ENCODE measurements around the gene GNAT3. TPM values are rescaled to one million over a fixed set of nuclear protein-coding genes. Genes with fewer than 3 reads are reported as not detected.

GNAT3 gene
- total RNA-seq, 1 donor from 2014 or later: not detected

GRCh38 chr7:80411621-80412020, 100.2 kb downstream of the GNAT3 start:
- H3K27me3 ChIP-seq (ENCODE audit: insufficient read depth, low read length): no peaks in the 10 kb centered on the region
- no peak for FAIRE-seq

GRCh38 chr7:80410081-80410480, 101.8 kb downstream of the GNAT3 start:
- H4K20me1 ChIP-seq (ENCODE audit: insufficient read depth, low read length): no peaks in the 10 kb centered on the region
- no peak overlapping the region for H2AFZ ChIP-seq (ENCODE audit: low read depth, low read length)
- H3K9me3 ChIP-seq (ENCODE audit: insufficient read depth, low read depth, low read length): no peaks in the 10 kb centered on the region
- Mint-ChIP-seq H3K27ac (ENCODE audit: unreplicated experiment) (no peak overlapping the region), H3K27me3 (ENCODE audit: low read depth, unreplicated experiment) (no peaks in the 10 kb centered on the region), H3K4me3 (ENCODE audit: unreplicated experiment) (no peak overlapping the region), H3K36me3 (ENCODE audit: low read depth, unreplicated experiment) (no peaks in the 10 kb centered on the region), H3K9me3 (ENCODE audit: unreplicated experiment) (no peaks in the 10 kb centered on the region), H3K4me1 (ENCODE audit: low read depth, unreplicated experiment) (peaks cover 9% of the 10 kb centered on the region)
- no peaks in the 10 kb centered on the region for H3K36me3 ChIP-seq (ENCODE audit: insufficient read depth, low read length)
- DNase-seq (ENCODE audit: low read depth) (peak; percentile 37), FAIRE-seq (no peak)
- H3K4me1 ChIP-seq (ENCODE audit: insufficient read depth, low read length): no peaks in the 10 kb centered on the region
- TF ChIP-seq EZH2 (IDR thresholded peaks at IDR 0.05; ENCODE audit: insufficient read depth, low read length) (no peak), CTCF (IDR thresholded peaks at IDR 0.05; ENCODE audit: insufficient read depth, low read depth, low read length) (no peak)
- H3K79me2 ChIP-seq (ENCODE audit: insufficient read depth, low read length): no peaks in the 10 kb centered on the region
- H3K4me2 ChIP-seq (ENCODE audit: low read length): no peak overlapping the region
- H3K27me3 ChIP-seq (ENCODE audit: insufficient read depth, low read length): no peaks in the 10 kb centered on the region
- no peak overlapping the region for H3K9ac ChIP-seq (ENCODE audit: low read length)
- no peak overlapping the region for H3K27ac ChIP-seq (ENCODE audit: low read depth, low read length)
- H3K4me3 ChIP-seq (ENCODE audit: insufficient read depth, low read depth, low read length): no peak overlapping the region

More at GRCh38 chr7:80411621-80412020, 100.2 kb downstream of the GNAT3 start:
- Mint-ChIP-seq H3K4me3 (ENCODE audit: unreplicated experiment) (no peak overlapping the region), H3K27me3 (ENCODE audit: low read depth, unreplicated experiment) (no peaks in the 10 kb centered on the region), H3K9me3 (ENCODE audit: unreplicated experiment) (no peaks in the 10 kb centered on the region), H3K4me1 (ENCODE audit: low read depth, unreplicated experiment) (peaks cover 9% of the 10 kb centered on the region), H3K27ac (ENCODE audit: unreplicated experiment) (no peak overlapping the region), H3K36me3 (ENCODE audit: low read depth, unreplicated experiment) (no peaks in the 10 kb centered on the region)
- no peak overlapping the region for H3K4me3 ChIP-seq (ENCODE audit: insufficient read depth, low read depth, low read length)
- no peak overlapping the region for H3K4me2 ChIP-seq (ENCODE audit: low read length)
- DNase-seq (ENCODE audit: low read depth): no peak
- no peaks in the 10 kb centered on the region for H3K79me2 ChIP-seq (ENCODE audit: insufficient read depth, low read length)
- H2AFZ ChIP-seq (ENCODE audit: low read depth, low read length): no peak overlapping the region
- H3K27ac ChIP-seq (ENCODE audit: low read depth, low read length): no peak overlapping the region
- H3K36me3 ChIP-seq (ENCODE audit: insufficient read depth, low read length): no peaks in the 10 kb centered on the region
- TF ChIP-seq CTCF (IDR thresholded peaks at IDR 0.05; ENCODE audit: insufficient read depth, low read depth, low read length): no peak
- no peaks in the 10 kb centered on the region for H4K20me1 ChIP-seq (ENCODE audit: insufficient read depth, low read length)
- H3K9me3 ChIP-seq (ENCODE audit: insufficient read depth, low read depth, low read length): no peaks in the 10 kb centered on the region
- H3K4me1 ChIP-seq (ENCODE audit: insufficient read depth, low read length): no peaks in the 10 kb centered on the region
- H3K9ac ChIP-seq (ENCODE audit: low read length): no peak overlapping the region

Other genes starting within 250 kb of the GNAT3 start
- gene CD36, start 126.6 kb upstream of the GNAT3 start, total RNA-seq: 1.7 and 2.6 TPM in 2 replicates

Data from astrocyte (in vitro differentiated cells and primary cell).